BLaER1 (cell line): ENCODE measurements around the gene FOXA3.

Source experiments
- H3K27ac ChIP-seq: shearing (Covaris generic); formaldehyde crosslinking; 2 replicates; pipeline ENCODE4 v1.8.1; 2022
- H3K27me3 ChIP-seq: shearing (Covaris generic); formaldehyde crosslinking; 2 replicates; pipeline ENCODE4 v1.8.1; 2022
- H3K36me3 ChIP-seq: shearing (Covaris generic); formaldehyde crosslinking; 2 replicates; pipeline ENCODE4 v1.8.1; 2022
- H3K4me1 ChIP-seq: shearing (Covaris generic); formaldehyde crosslinking; 2 replicates; pipeline ENCODE4 v1.8.1; 2022
- H3K4me2 ChIP-seq: shearing (Covaris generic); formaldehyde crosslinking; 2 replicates; pipeline ENCODE4 v1.8.1; 2022
- H3K4me3 ChIP-seq: shearing (Covaris generic); formaldehyde crosslinking; 2 replicates; pipeline ENCODE4 v1.8.1; 2022
- H3K9ac ChIP-seq: shearing (Covaris generic); formaldehyde crosslinking; 2 replicates; pipeline ENCODE4 v1.8.1; 2022
- H3K9me3 ChIP-seq: shearing (Covaris generic); formaldehyde crosslinking; 2 replicates; pipeline ENCODE4 v1.8.1; 2022
- H4K20me1 ChIP-seq: shearing (Covaris generic); formaldehyde crosslinking; 2 replicates; pipeline ENCODE4 v1.8.1; 2022
- Cebpa-rat ChIP-seq: shearing (Covaris generic); IDR thresholded peaks from 2 replicates; pipeline ENCODE4 v1.8.1; 2022

The FOXA3 gene

DNA sequence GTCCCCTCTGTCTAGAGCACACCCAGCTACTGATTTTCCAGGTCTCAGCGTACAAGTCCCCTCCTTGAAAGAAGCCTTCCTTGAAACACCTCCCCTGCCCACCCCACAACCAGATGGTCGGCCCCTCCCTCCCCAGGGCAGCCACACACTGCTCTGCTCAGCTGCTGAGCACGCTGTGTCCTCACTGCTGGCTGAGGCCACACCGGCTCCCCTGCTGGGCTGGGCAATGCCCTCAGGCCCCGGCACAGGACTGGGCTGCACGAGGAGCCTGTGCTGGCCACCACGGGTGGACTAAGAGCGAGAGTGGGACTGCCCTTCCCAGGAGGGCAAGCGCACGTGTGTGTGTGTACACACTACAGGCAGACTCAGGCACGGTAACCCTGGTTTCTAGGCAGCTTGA, 37.2 kb upstream of the FOXA3 start:
- peaks cover 5% of the 10 kb centered on the region; the same call in 1 of the 2 replicates for H3K4me1 ChIP-seq
- H3K4me2 ChIP-seq: no peak overlapping the region
- H3K9me3 ChIP-seq: no peaks in the 10 kb centered on the region
- peaks cover 98% of the 10 kb centered on the region for H3K36me3 ChIP-seq
- no peak for TF ChIP-seq Cebpa-rat
- H3K27me3 ChIP-seq: no peaks in the 10 kb centered on the region
- no peak overlapping the region for H3K4me3 ChIP-seq
- peaks cover 8% of the 10 kb centered on the region; the same call in 1 of the 2 replicates for H4K20me1 ChIP-seq
- no peak overlapping the region for H3K9ac ChIP-seq
- H3K27ac ChIP-seq: no peak overlapping the region

DNA sequence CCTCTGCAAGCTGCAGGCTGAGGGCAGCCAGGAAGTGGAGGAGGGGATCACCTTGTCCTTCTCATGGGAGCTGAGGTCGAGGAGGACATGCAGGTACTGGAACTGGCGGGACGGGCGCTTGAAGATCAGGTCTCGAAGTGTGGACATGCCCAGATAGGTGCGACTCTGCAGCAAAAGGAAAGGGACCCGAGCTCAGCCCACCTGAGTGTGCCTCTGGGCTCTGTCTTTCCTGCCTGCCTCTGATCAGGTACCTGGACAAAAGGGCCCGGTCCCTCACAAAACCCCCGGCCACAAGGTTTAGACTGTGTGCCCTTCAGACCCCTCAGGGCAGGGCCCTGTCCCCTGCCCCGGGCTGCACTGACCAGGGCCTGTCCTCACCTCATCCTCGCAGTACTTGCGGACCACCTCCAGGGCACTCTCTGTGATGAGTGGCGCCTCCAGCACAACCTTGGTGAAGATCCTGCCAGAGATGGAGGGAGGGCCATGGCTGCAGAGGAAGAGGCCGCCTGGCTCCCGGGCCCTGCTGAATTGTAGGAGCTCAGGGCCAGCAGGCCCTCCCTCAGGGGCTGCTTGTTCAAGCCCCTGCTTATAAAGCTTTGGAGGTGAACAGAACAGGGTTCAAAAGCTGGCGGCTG, 36.5 kb upstream of the FOXA3 start:
- Histone ChIP-seq H3K9ac (no peak overlapping the region), H3K9me3 (no peaks in the 10 kb centered on the region), H3K4me2 (no peak overlapping the region), H3K27me3 (no peaks in the 10 kb centered on the region), H3K4me1 (peaks cover 5% of the 10 kb centered on the region; the same call in 1 of the 2 replicates), H3K4me3 (no peak overlapping the region), H3K36me3 (peaks cover 100% of the 10 kb centered on the region), H4K20me1 (peaks cover 8% of the 10 kb centered on the region; the same call in 1 of the 2 replicates), H3K27ac (no peak overlapping the region)
- no peak for TF ChIP-seq Cebpa-rat

DNA sequence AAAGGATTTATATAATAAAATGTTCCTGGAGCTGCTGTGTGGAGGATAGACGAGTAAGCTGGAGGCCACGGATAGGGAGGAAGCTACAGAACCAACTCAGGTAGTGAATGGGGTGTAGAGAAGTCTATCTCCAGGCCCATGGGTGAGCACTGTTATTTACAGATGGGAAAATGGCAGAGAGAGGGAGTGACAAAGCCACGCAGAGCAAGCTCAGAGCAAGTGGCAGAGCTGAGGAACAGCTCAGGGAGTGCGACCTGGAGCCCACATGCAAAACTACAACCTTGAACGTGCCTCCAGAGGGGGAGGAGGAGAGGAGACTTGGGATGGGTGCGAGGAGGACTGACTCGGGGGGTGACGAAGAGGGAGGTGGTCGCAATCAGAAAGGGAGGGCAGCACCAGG, 35.6 kb upstream of the FOXA3 start:
- Histone ChIP-seq H3K27me3 (no peaks in the 10 kb centered on the region), H3K4me2 (no peak overlapping the region), H3K27ac (no peak overlapping the region), H3K4me3 (no peak overlapping the region), H3K4me1 (peaks cover 5% of the 10 kb centered on the region; the same call in 1 of the 2 replicates), H3K9me3 (no peaks in the 10 kb centered on the region), H3K9ac (no peak overlapping the region), H4K20me1 (peaks cover 14% of the 10 kb centered on the region; the same call in 1 of the 2 replicates), H3K36me3 (peaks cover 100% of the 10 kb centered on the region)
- TF ChIP-seq Cebpa-rat: no peak

DNA sequence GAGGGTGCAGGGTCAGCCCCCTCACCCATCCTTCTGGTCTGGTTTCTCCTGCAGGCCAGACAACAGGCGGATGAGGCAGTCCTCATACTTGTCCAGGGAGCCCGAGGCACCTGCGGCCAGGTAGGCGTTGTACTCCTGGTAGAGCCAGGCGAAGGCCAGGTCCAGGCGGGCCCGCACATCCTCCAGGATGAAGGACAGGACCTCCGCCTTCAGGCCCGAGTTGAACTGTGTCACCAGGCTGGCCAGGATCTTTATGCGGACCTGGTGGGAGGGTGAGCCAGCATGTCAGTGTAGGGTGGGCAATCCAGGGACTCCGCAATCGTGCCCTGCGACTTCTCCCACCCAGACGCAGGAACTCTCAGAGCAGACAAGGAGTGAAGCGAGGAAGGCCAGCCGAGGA, 35.2 kb upstream of the FOXA3 start:
- no peak overlapping the region for H3K27ac ChIP-seq
- peaks cover 14% of the 10 kb centered on the region; the same call in 1 of the 2 replicates for H4K20me1 ChIP-seq
- H3K4me2 ChIP-seq: no peak overlapping the region
- peaks cover 100% of the 10 kb centered on the region for H3K36me3 ChIP-seq
- H3K4me3 ChIP-seq: no peak overlapping the region
- H3K9me3 ChIP-seq: no peaks in the 10 kb centered on the region
- no peak for TF ChIP-seq Cebpa-rat
- H3K4me1 ChIP-seq: peaks cover 5% of the 10 kb centered on the region; the same call in 1 of the 2 replicates
- no peaks in the 10 kb centered on the region for H3K27me3 ChIP-seq
- no peak overlapping the region for H3K9ac ChIP-seq

DNA sequence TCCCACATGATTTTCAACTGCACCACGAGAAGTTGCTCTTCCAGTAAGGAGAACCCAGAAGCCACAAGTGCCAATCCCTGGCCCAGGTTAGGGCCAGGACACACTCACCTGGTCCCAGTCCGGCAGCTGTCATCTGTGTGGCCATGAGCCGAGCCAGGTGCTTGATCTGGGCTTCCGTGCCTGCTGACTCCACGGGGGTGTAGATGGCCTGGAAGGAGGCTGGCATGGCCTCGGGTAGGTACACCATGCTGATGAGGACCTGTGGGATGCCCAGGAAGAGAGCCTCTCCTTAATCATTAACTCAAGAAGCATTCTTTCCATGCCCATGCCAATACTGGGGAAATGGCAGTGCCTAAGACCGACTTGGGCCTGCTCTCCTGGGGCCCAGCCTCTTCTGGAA, 29.2 kb upstream of the FOXA3 start:
- no peaks in the 10 kb centered on the region for H3K9me3 ChIP-seq
- no peak for TF ChIP-seq Cebpa-rat
- H3K27ac ChIP-seq: no peak overlapping the region
- H3K4me1 ChIP-seq: no peaks in the 10 kb centered on the region
- no peaks in the 10 kb centered on the region for H3K27me3 ChIP-seq
- H3K4me3 ChIP-seq: no peak overlapping the region
- peaks cover 100% of the 10 kb centered on the region for H3K36me3 ChIP-seq
- H3K9ac ChIP-seq: no peak overlapping the region
- H3K4me2 ChIP-seq: no peak overlapping the region
- H4K20me1 ChIP-seq: peaks cover 25% of the 10 kb centered on the region; the same call in 1 of the 2 replicates

DNA sequence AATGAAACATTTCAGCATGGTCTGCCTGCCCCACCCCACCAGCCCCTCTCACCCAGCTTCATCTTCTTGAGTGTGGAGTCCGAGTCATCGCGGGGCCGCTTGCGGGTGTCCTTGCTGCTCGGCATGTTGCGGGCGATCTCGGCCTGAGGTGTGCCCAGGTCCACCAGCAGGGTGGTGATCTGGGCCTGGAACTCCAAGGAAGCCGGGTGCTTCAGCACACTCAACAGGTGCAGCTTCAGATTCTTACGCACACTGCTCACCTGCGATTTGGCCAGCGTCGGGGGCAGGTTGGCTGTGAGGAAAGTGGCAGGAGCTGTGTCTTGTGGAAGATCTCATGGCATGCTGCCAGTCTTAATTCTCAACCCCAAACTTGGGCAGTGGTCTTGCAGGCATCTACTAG, 21.9 kb upstream of the FOXA3 start:
- Histone ChIP-seq H3K4me3 (no peak overlapping the region), H3K27ac (no peak overlapping the region), H3K9ac (no peak overlapping the region), H3K27me3 (no peaks in the 10 kb centered on the region), H3K36me3 (peaks cover 100% of the 10 kb centered on the region), H3K4me1 (no peaks in the 10 kb centered on the region), H3K4me2 (no peak overlapping the region), H4K20me1 (peaks cover 31% of the 10 kb centered on the region), H3K9me3 (no peaks in the 10 kb centered on the region)
- TF ChIP-seq Cebpa-rat: no peak

DNA sequence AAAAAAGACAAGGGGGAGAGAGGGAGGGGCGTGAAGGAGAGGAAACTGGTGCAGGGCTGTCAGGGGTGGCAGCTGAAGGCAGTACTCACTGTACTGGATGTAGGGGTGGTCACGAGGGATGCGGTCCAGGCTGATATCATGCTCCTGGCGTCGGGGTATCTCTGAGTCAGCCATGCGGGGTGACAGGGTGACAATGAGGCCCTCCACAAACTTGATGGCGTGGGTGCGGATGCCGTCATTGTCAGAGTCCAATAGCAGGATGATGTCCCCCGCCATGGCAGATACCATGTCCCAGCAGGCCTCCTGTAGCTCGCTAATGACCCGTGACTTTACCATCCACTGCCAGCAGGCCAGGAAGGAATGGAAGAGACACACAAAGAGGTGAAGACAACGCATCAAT, 16.5 kb upstream of the FOXA3 start:
- no peak for TF ChIP-seq Cebpa-rat
- no peak overlapping the region for H3K4me2 ChIP-seq
- H3K9me3 ChIP-seq: no peaks in the 10 kb centered on the region
- no peaks in the 10 kb centered on the region for H3K27me3 ChIP-seq
- H3K36me3 ChIP-seq: peaks cover 100% of the 10 kb centered on the region
- no peak overlapping the region for H3K9ac ChIP-seq
- peaks cover 44% of the 10 kb centered on the region for H4K20me1 ChIP-seq
- no peak overlapping the region for H3K4me3 ChIP-seq
- H3K27ac ChIP-seq: no peak overlapping the region
- no peaks in the 10 kb centered on the region for H3K4me1 ChIP-seq

DNA sequence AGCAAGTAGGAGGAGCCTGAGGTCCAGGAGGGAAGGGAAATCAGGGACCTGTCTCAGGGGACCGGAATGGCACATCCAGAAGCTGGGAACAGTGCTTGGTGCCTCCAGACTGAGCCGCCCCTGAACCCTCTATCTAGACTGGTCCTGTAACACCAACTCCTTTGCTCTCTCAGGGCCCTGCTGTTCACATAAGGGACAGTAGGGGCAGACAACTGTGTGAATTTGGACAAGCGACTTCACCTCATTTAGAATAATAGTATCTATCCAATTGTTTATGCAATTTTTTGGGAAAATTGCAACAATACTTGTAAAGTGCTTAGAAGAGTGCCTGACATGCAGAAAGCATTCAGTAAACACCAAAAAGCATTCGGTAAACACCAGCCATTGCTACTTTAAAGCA, 15.2 kb upstream of the FOXA3 start:
- Histone ChIP-seq H3K36me3 (peaks cover 100% of the 10 kb centered on the region), H3K4me2 (no peak overlapping the region), H4K20me1 (peaks cover 52% of the 10 kb centered on the region), H3K9ac (no peak overlapping the region), H3K27me3 (no peaks in the 10 kb centered on the region), H3K9me3 (no peaks in the 10 kb centered on the region), H3K27ac (no peak overlapping the region), H3K4me1 (no peaks in the 10 kb centered on the region), H3K4me3 (no peak overlapping the region)
- no peak for TF ChIP-seq Cebpa-rat

DNA sequence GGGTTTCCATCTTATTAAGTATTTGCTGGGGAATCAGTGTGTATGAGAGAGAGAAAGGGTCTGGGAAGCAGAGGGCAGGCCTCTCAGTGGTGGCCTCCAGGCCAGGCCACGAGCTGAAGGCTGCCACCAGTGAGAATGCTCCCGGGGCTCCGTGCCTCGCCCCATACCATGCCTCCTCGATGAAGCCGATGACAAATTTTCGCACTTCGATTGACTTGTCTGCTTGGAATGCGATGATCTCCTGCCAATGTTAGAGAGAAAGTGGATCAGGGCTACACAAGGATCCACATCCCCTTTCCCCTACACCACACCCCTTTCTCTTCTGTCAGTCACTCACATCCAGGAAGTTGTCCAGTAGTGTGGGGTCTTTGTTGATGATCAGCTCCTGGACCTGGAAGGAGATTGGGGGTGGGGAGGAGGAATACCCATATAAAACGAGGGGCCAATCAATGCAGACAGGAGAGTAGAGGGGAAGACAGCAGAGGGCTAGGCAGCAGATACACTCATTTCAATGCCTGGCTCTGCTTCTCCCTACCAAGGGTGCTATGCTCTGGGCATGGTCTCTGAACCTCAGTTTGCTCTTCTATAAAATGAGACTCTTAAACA, 11.9 kb upstream of the FOXA3 start:
- Histone ChIP-seq H3K9me3 (no peaks in the 10 kb centered on the region), H3K36me3 (peaks cover 100% of the 10 kb centered on the region), H3K4me3 (no peak overlapping the region), H3K27me3 (no peaks in the 10 kb centered on the region), H3K9ac (no peak overlapping the region), H3K4me2 (no peak overlapping the region), H3K4me1 (no peaks in the 10 kb centered on the region), H4K20me1 (peaks cover 73% of the 10 kb centered on the region), H3K27ac (no peak overlapping the region)
- TF ChIP-seq Cebpa-rat: no peak

DNA sequence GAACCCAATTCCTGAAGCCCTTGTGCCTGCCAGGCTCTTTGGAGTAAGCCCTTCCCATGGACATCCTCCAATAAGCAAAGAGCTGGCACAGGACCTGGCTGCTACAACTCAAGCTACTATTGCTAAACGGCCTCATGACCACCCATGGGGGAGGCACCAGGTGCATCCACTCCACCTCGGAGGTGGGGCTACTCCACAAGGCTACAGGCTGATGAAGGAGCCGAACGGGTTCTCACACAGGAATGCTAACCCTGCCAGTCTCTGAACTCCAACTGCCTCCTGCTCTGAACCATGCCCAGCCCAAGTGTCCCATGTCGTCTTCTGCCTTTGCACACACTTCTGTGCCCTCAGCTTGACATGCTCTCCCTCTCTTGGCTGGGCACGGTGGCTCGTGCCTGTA, 11.1 kb upstream of the FOXA3 start:
- H3K4me2 ChIP-seq: no peak overlapping the region
- H4K20me1 ChIP-seq: peaks cover 75% of the 10 kb centered on the region
- H3K4me3 ChIP-seq: no peak overlapping the region
- H3K27ac ChIP-seq: no peak overlapping the region
- no peaks in the 10 kb centered on the region for H3K27me3 ChIP-seq
- no peaks in the 10 kb centered on the region for H3K9me3 ChIP-seq
- no peak overlapping the region for H3K9ac ChIP-seq
- peaks cover 96% of the 10 kb centered on the region for H3K36me3 ChIP-seq
- H3K4me1 ChIP-seq: no peaks in the 10 kb centered on the region
- no peak for TF ChIP-seq Cebpa-rat
